RWPE2 (cell line): ENCODE data around the gene PDGFRB.

Source experiments
- ATAC-seq: fragments of 200-7000 bp; cut with Tn5 transposase; 3 replicates; pipeline ENCODE4 v1.9.1; 2021; ENCODE audit warnings: low read depth
- DNase-seq: peaks from one replicate; pipeline ENCODE4 v3.0.0-alpha.2; 2020; ENCODE audit warnings: low spot score
- H3K27ac ChIP-seq: fragments of 450-650 bp; 2 replicates; pipeline ENCODE4 v1.5.1; 2017; ENCODE audit warnings: mild to moderate bottlenecking; ENCODE audit not compliant: poor library complexity, severe bottlenecking
- H3K27me3 ChIP-seq: fragments of 250-450 bp; sonication (Bioruptor Pico); 2 replicates; pipeline ENCODE4 v1.5.1; 2021; ENCODE audit warnings: mild to moderate bottlenecking, moderate library complexity; ENCODE audit not compliant: insufficient read depth, poor library complexity, severe bottlenecking
- H3K36me3 ChIP-seq: fragments of 250-450 bp; sonication (Bioruptor Pico); 2 replicates; pipeline ENCODE4 v1.5.1; 2020; ENCODE audit warnings: low read depth, mild to moderate bottlenecking, moderate library complexity
- H3K4me1 ChIP-seq: fragments of 250-450 bp; sonication (Bioruptor Pico); 2 replicates; pipeline ENCODE4 v1.5.1; 2021; ENCODE audit warnings: mild to moderate bottlenecking, moderate library complexity; ENCODE audit not compliant: insufficient read depth, poor library complexity, severe bottlenecking
- H3K4me3 ChIP-seq: fragments of 250-450 bp; sonication (Bioruptor Pico); 2 replicates; pipeline ENCODE4 v1.5.1; 2021; ENCODE audit warnings: mild to moderate bottlenecking, moderate library complexity; ENCODE audit not compliant: severe bottlenecking
- H3K9me3 ChIP-seq: fragments of 250-450 bp; sonication (Bioruptor Pico); 2 replicates; pipeline ENCODE4 v1.5.1; 2021; ENCODE audit warnings: mild to moderate bottlenecking, moderate library complexity; ENCODE audit not compliant: severe bottlenecking
- CTCF ChIP-seq: fragments of 450-650 bp; IDR thresholded peaks from one replicate; pipeline ENCODE4 v1.5.1; 2017; ENCODE audit warnings: mild to moderate bottlenecking, moderate library complexity; ENCODE audit not compliant: poor library complexity, severe bottlenecking

Gene PDGFRB

GRCh38 chr5:150176745-150177477, 21.3 kb upstream of the PDGFRB start:
- H3K4me1 ChIP-seq = no peaks in the 10 kb centered on the region
- ATAC-seq (no peak), DNase-seq (no peak)
- no peaks in the 10 kb centered on the region for H3K36me3 ChIP-seq
- no peaks in the 10 kb centered on the region for H3K9me3 ChIP-seq
- H3K4me3 ChIP-seq = no peak overlapping the region
- TF ChIP-seq CTCF = no peak
- H3K27ac ChIP-seq = no peak overlapping the region
- no peaks in the 10 kb centered on the region for H3K27me3 ChIP-seq

- DNase-seq = no peak
- Histone ChIP-seq H3K4me3 (no peak overlapping the region), H3K9me3 (no peaks in the 10 kb centered on the region), H3K4me1 (no peaks in the 10 kb centered on the region), H3K36me3 (no peaks in the 10 kb centered on the region), H3K27ac (no peak overlapping the region), H3K27me3 (no peaks in the 10 kb centered on the region)
- peak; percentile 58 for ATAC-seq
- TF ChIP-seq CTCF = peak; percentile 41
Measured at GRCh38 chr5:150175536-150175935, 19.9 kb upstream of the PDGFRB start.

GRCh38 chr5:150175076-150175475, 19.4 kb upstream of the PDGFRB start:
- ATAC-seq (no peak), DNase-seq (no peak)
- H3K27me3 ChIP-seq = no peaks in the 10 kb centered on the region
- no peaks in the 10 kb centered on the region for H3K36me3 ChIP-seq
- H3K27ac ChIP-seq = no peak overlapping the region
- no peaks in the 10 kb centered on the region for H3K4me1 ChIP-seq
- no peak overlapping the region for H3K4me3 ChIP-seq
- TF ChIP-seq CTCF = no peak
- no peaks in the 10 kb centered on the region for H3K9me3 ChIP-seq

- Histone ChIP-seq H3K4me1 (no peaks in the 10 kb centered on the region), H3K36me3 (no peaks in the 10 kb centered on the region), H3K27ac (no peak overlapping the region), H3K9me3 (no peaks in the 10 kb centered on the region), H3K27me3 (no peaks in the 10 kb centered on the region), H3K4me3 (no peak overlapping the region)
- ATAC-seq (no peak), DNase-seq (no peak)
- no peak for TF ChIP-seq CTCF
Measured at GRCh38 chr5:150174285-150174684, 18.6 kb upstream of the PDGFRB start.

- ATAC-seq (no peak), DNase-seq (no peak)
- Histone ChIP-seq H3K27ac (no peak overlapping the region), H3K4me1 (no peaks in the 10 kb centered on the region), H3K9me3 (no peaks in the 10 kb centered on the region), H3K27me3 (no peaks in the 10 kb centered on the region), H3K36me3 (no peaks in the 10 kb centered on the region), H3K4me3 (no peak overlapping the region)
- no peak for TF ChIP-seq CTCF
Measured at GRCh38 chr5:150173161-150173560, 17.5 kb upstream of the PDGFRB start.
